ENCODE data around the gene SYNPO2. TPM values are rescaled to one million over a fixed set of nuclear protein-coding genes. Genes with fewer than 3 reads are reported as not detected.

Gene SYNPO2
- total RNA-seq, 6 experiments from 2014 or later = 2.7 to 11.2 (median 8.2) TPM

- intact Hi-C loops (cut with DNase I) = no loop called here
- no peak for DNase-seq
- TF ChIP-seq POLR2A (IDR thresholded peaks at IDR 0.05) = no peak
- TF ChIP-seq, protein P1, sequence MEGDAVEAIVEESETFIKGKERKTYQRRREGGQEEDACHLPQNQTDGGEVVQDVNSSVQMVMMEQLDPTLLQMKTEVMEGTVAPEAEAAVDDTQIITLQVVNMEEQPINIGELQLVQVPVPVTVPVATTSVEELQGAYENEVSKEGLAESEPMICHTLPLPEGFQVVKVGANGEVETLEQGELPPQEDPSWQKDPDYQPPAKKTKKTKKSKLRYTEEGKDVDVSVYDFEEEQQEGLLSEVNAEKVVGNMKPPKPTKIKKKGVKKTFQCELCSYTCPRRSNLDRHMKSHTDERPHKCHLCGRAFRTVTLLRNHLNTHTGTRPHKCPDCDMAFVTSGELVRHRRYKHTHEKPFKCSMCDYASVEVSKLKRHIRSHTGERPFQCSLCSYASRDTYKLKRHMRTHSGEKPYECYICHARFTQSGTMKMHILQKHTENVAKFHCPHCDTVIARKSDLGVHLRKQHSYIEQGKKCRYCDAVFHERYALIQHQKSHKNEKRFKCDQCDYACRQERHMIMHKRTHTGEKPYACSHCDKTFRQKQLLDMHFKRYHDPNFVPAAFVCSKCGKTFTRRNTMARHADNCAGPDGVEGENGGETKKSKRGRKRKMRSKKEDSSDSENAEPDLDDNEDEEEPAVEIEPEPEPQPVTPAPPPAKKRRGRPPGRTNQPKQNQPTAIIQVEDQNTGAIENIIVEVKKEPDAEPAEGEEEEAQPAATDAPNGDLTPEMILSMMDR (IDR thresholded peaks at IDR 0.05) = no peak
- 35% methylated on average over 3 of the region's 3 CpGs for WGBS (ENCODE audit: insufficient coverage, low coverage, low lambda C conversion rate, missing lambda C conversion rate)
- no peak overlapping the region for H3K27ac ChIP-seq
- ATAC-seq = no peak
- H3K36me3 ChIP-seq = no peaks in the 10 kb centered on the region
- no peak overlapping the region for H3K4me3 ChIP-seq
- H3K9me3 ChIP-seq = no peaks in the 10 kb centered on the region
- no peaks in the 10 kb centered on the region for H3K4me1 ChIP-seq
- no peaks in the 10 kb centered on the region for H3K27me3 ChIP-seq
Measured at GRCh38 chr4:119081943-119082342, 193.3 kb downstream of the SYNPO2 start.

DNA sequence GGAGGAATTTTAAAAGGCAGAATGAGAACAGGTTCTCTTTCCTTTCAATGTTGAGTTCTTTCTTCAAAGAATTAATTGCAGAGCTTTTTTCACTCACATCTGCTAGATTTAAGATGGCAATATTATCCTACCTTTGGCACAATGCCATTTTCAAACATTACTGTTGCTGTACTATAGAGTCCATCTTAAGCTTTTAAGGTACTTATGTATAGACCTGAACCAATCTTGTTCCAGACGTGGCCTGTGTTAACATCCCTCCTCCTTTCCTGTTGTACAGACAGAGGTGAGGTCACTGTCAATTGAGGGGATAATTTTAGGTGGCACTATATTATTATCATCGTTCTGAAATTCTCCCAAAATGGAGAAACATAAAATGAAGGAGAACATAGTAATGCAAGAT, 194.0 kb downstream of the SYNPO2 start:
- ATAC-seq = no peak

GRCh38 chr4:119084513-119084912, 195.9 kb downstream of the SYNPO2 start:
- H3K4me3 ChIP-seq = no peak overlapping the region
- ATAC-seq = no peak
- no peak overlapping the region for H3K27ac ChIP-seq
- no peaks in the 10 kb centered on the region for H3K27me3 ChIP-seq
- no peaks in the 10 kb centered on the region for H3K9me3 ChIP-seq
- DNase-seq = no peak
- intact Hi-C loops (cut with DNase I) = no loop called here
- no peaks in the 10 kb centered on the region for H3K4me1 ChIP-seq
- no peak for TF ChIP-seq POLR2A (IDR thresholded peaks at IDR 0.05)
- TF ChIP-seq, protein P1 (IDR thresholded peaks at IDR 0.05) = no peak
- H3K36me3 ChIP-seq = no peaks in the 10 kb centered on the region
- WGBS (ENCODE audit: insufficient coverage, low coverage, low lambda C conversion rate, missing lambda C conversion rate) = 46% methylated on average over 5 of the region's 5 CpGs

More for the DNA sequence above, 194.0 kb downstream of the SYNPO2 start:
- intact Hi-C loops (cut with DNase I) = no loop called here
- no peak overlapping the region for H3K4me3 ChIP-seq
- no peaks in the 10 kb centered on the region for H3K9me3 ChIP-seq
- no peaks in the 10 kb centered on the region for H3K27me3 ChIP-seq
- WGBS (ENCODE audit: insufficient coverage, low coverage, low lambda C conversion rate, missing lambda C conversion rate) = 48% methylated on average over 2 of the region's 2 CpGs
- no peak for TF ChIP-seq POLR2A (IDR thresholded peaks at IDR 0.05)
- TF ChIP-seq, protein P1 (IDR thresholded peaks at IDR 0.05) = no peak
- H3K4me1 ChIP-seq = no peaks in the 10 kb centered on the region
- no peaks in the 10 kb centered on the region for H3K36me3 ChIP-seq
- no peak overlapping the region for H3K27ac ChIP-seq
- DNase-seq = no peak

DNA sequence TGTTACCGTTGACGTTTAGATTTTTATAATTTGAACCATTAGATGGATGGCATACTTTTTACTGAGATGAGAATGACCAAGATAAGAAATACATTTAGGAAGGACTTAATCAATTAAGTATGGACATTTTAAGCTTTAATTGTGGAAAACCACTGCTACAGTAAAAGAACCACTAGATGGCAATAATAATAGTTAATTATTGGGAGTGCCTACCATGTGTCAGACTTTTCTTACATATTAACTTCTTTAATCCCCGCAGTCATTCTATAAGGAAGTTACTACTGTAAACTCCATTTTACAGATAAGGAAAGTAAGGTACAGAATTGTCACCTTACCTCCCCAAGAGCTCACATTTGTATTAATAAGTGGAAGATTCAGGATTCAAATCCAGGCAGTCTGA, 198.5 kb downstream of the SYNPO2 start:
- DNase-seq (no peak), ATAC-seq (no peak)
- no peak for TF ChIP-seq POLR2A (IDR thresholded peaks at IDR 0.05)
- TF ChIP-seq, protein P1 (IDR thresholded peaks at IDR 0.05) = peak; percentile 13 to 23 (median 18)
- Histone ChIP-seq H3K27ac (no peak overlapping the region), H3K27me3 (no peaks in the 10 kb centered on the region), H3K36me3 (no peaks in the 10 kb centered on the region), H3K4me3 (no peak overlapping the region), H3K4me1 (no peaks in the 10 kb centered on the region), H3K9me3 (no peaks in the 10 kb centered on the region)
- intact Hi-C loops (cut with DNase I) = no loop called here
- 47% methylated on average over 3 of the region's 3 CpGs for WGBS (ENCODE audit: insufficient coverage, low coverage, low lambda C conversion rate, missing lambda C conversion rate)

GRCh38 chr4:119087656-119088055, 199.0 kb downstream of the SYNPO2 start:
- H3K4me1 ChIP-seq = no peaks in the 10 kb centered on the region
- DNase-seq = no peak
- H3K9me3 ChIP-seq = no peaks in the 10 kb centered on the region
- no peak overlapping the region for H3K4me3 ChIP-seq
- WGBS (ENCODE audit: insufficient coverage, low coverage, low lambda C conversion rate, missing lambda C conversion rate) = 83% methylated on average over 5 of the region's 5 CpGs
- no peak for TF ChIP-seq POLR2A (IDR thresholded peaks at IDR 0.05)
- TF ChIP-seq, protein P1 (IDR thresholded peaks at IDR 0.05) = no peak
- intact Hi-C loops (cut with DNase I) = no loop called here
- H3K27ac ChIP-seq = no peak overlapping the region
- H3K36me3 ChIP-seq = no peaks in the 10 kb centered on the region
- no peaks in the 10 kb centered on the region for H3K27me3 ChIP-seq
- ATAC-seq = no peak
